ENCODE data around the gene P3H2. TPM values are rescaled to one million over a fixed set of nuclear protein-coding genes. Genes with fewer than 3 reads are reported as not detected.

P3H2 gene
- total RNA-seq, 1 experiment from 2014 or later, result 82.2 TPM

- CTCF ChIA-PET, result no interaction called here
- POLR2A ChIA-PET, result no interaction called here
- DNase-seq (ENCODE audit: low read depth, low spot score) (no peak), ATAC-seq (no peak)
- H3K27me3 ChIP-seq (ENCODE audit: control insufficient read depth, insufficient read depth, low read length), result no peaks in the 10 kb centered on the region
- H3K36me3 ChIP-seq (ENCODE audit: control insufficient read depth, insufficient read depth, low read length), result no peaks in the 10 kb centered on the region
- H3K27ac ChIP-seq (ENCODE audit: low read length), result peak overlapping the region; percentile 39; the same call in 1 of the 2 replicates
- H3K9me3 ChIP-seq (ENCODE audit: control insufficient read depth, insufficient read depth, low read depth, low read length), result no peaks in the 10 kb centered on the region
- TF ChIP-seq, protein P1, sequence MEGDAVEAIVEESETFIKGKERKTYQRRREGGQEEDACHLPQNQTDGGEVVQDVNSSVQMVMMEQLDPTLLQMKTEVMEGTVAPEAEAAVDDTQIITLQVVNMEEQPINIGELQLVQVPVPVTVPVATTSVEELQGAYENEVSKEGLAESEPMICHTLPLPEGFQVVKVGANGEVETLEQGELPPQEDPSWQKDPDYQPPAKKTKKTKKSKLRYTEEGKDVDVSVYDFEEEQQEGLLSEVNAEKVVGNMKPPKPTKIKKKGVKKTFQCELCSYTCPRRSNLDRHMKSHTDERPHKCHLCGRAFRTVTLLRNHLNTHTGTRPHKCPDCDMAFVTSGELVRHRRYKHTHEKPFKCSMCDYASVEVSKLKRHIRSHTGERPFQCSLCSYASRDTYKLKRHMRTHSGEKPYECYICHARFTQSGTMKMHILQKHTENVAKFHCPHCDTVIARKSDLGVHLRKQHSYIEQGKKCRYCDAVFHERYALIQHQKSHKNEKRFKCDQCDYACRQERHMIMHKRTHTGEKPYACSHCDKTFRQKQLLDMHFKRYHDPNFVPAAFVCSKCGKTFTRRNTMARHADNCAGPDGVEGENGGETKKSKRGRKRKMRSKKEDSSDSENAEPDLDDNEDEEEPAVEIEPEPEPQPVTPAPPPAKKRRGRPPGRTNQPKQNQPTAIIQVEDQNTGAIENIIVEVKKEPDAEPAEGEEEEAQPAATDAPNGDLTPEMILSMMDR (IDR thresholded peaks at IDR 0.05), result no peak
- TF ChIP-seq SIN3A (IDR thresholded peaks at IDR 0.05; ENCODE audit: borderline replicate concordance, insufficient read depth, low read depth, low read length), result no peak
- TF ChIP-seq, protein P2, sequence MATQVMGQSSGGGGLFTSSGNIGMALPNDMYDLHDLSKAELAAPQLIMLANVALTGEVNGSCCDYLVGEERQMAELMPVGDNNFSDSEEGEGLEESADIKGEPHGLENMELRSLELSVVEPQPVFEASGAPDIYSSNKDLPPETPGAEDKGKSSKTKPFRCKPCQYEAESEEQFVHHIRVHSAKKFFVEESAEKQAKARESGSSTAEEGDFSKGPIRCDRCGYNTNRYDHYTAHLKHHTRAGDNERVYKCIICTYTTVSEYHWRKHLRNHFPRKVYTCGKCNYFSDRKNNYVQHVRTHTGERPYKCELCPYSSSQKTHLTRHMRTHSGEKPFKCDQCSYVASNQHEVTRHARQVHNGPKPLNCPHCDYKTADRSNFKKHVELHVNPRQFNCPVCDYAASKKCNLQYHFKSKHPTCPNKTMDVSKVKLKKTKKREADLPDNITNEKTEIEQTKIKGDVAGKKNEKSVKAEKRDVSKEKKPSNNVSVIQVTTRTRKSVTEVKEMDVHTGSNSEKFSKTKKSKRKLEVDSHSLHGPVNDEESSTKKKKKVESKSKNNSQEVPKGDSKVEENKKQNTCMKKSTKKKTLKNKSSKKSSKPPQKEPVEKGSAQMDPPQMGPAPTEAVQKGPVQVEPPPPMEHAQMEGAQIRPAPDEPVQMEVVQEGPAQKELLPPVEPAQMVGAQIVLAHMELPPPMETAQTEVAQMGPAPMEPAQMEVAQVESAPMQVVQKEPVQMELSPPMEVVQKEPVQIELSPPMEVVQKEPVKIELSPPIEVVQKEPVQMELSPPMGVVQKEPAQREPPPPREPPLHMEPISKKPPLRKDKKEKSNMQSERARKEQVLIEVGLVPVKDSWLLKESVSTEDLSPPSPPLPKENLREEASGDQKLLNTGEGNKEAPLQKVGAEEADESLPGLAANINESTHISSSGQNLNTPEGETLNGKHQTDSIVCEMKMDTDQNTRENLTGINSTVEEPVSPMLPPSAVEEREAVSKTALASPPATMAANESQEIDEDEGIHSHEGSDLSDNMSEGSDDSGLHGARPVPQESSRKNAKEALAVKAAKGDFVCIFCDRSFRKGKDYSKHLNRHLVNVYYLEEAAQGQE (IDR thresholded peaks at IDR 0.05; ENCODE audit: insufficient read depth in 1 of 2, low read depth in 2 of 2, low read length in 1 of 2), result no peak
- TF ChIP-seq TCF7L2 (IDR thresholded peaks at IDR 0.05; ENCODE audit: low read depth, low read length), result no peak
- no peak for TF ChIP-seq POLR2AphosphoS5 (IDR thresholded peaks at IDR 0.05; ENCODE audit: low read depth, low read length)
- intact Hi-C loops (cut with micrococcal nuclease; ENCODE audit: unreplicated experiment), result no loop called here
- in situ Hi-C loops (cut with HindIII; ENCODE audit: low pct_unique_long_range_greater_than_20kb, low sequenced_read_pairs), result no loop called here
- H3K4me3 ChIP-seq (ENCODE audit: low read depth in 2 of 2, low read length in 2 of 2), result no peak overlapping the region
- peaks cover 8% of the 10 kb centered on the region; the same call in 1 of the 2 replicates for H3K4me1 ChIP-seq (ENCODE audit: control insufficient read depth, insufficient read depth, low read length)
- BruUV-seq (replicated peaks), result no TSS peak
These were observed 11.3 kb downstream of the P3H2 start for GRCh38 chr3:190109441-190109840.

GRCh38 chr3:190108804-190109203 lies 11.9 kb downstream of the P3H2 start:
- intact Hi-C loops (cut with micrococcal nuclease; ENCODE audit: unreplicated experiment), result no loop called here
- H3K4me3 ChIP-seq (ENCODE audit: low read depth in 2 of 2, low read length in 2 of 2), result no peak overlapping the region; a peak in 1 of 4 replicates
- TSS peak; percentile 45 for BruUV-seq (replicated peaks)
- ATAC-seq, result no peak
- in situ Hi-C loops (cut with HindIII; ENCODE audit: low pct_unique_long_range_greater_than_20kb, low sequenced_read_pairs), result no loop called here
- ChIA-PET POLR2A (interaction anchor here (0.5 kb wide), 1 partner anchor 129 kb away, joined by 5 read pairs; no protein-coding TSS in a partner anchor), CTCF (no interaction called here)
- peak overlapping the region; percentile 39; the same call in 1 of the 2 replicates for H3K27ac ChIP-seq (ENCODE audit: low read length)
- H3K27me3 ChIP-seq (ENCODE audit: control insufficient read depth, insufficient read depth, low read length), result no peaks in the 10 kb centered on the region
- no peaks in the 10 kb centered on the region for H3K36me3 ChIP-seq (ENCODE audit: control insufficient read depth, insufficient read depth, low read length)
- DNase-seq (ENCODE audit: low read depth, low spot score), result no peak
- no peak for TF ChIP-seq SIN3A (IDR thresholded peaks at IDR 0.05; ENCODE audit: borderline replicate concordance, insufficient read depth, low read depth, low read length)
- TF ChIP-seq, protein P2 (IDR thresholded peaks at IDR 0.05; ENCODE audit: insufficient read depth in 1 of 2, low read depth in 2 of 2, low read length in 1 of 2), result no peak
- no peak for TF ChIP-seq TCF7L2 (IDR thresholded peaks at IDR 0.05; ENCODE audit: low read depth, low read length)
- TF ChIP-seq POLR2AphosphoS5 (IDR thresholded peaks at IDR 0.05; ENCODE audit: low read depth, low read length), result no peak
- TF ChIP-seq, protein P1 (IDR thresholded peaks at IDR 0.05), result no peak
- H3K4me1 ChIP-seq (ENCODE audit: control insufficient read depth, insufficient read depth, low read length), result peaks cover 8% of the 10 kb centered on the region; the same call in 1 of the 2 replicates
- no peaks in the 10 kb centered on the region for H3K9me3 ChIP-seq (ENCODE audit: control insufficient read depth, insufficient read depth, low read depth, low read length)

All from Panc1 (cell line).